HG02970 (cell line): ENCODE measurements around the gene TBX4.

Experiments used
- ATAC-seq: cut with Tn5 transposase; IDR thresholded peaks from one replicate; pipeline ENCODE4 v1.9.1; 2021; ENCODE audit warnings: mild to moderate bottlenecking, moderate library complexity, moderate number of reproducible peaks; ENCODE audit not compliant: unreplicated experiment, low FRiP score

TBX4 gene

GRCh38 chr17:61463316-61464129 is 11.3 kb downstream of the TBX4 start:
- no peak for ATAC-seq

GRCh38 chr17:61464130-61464842 is 12.1 kb downstream of the TBX4 start:
- ATAC-seq, result no peak

- ATAC-seq, result no peak
Measured at GRCh38 chr17:61464843-61465180, 12.6 kb downstream of the TBX4 start.

GRCh38 chr17:61465550-61466237 is 13.5 kb downstream of the TBX4 start:
- ATAC-seq, result no peak

DNA sequence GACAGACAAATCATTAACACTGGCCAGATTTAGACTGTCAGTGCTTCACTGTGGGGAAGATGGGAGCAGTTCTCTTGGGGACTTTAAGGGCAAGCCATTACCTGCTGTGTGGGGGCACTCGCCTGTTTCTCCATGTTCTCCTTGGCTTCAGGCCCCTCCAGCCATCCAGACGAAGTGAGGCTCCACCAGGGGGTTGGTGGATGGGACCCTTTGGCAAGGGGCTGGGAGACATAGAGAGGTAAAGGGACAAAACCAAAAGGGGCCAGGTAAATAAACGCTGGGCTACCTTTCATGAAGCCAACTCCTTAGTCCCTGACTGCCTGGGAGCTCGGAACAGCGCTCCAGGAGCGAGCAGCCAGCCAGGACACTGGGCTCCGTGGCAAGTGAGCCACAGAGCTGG is 14.0 kb downstream of the TBX4 start:
- no peak for ATAC-seq

GRCh38 chr17:61467416-61468262 is 15.4 kb downstream of the TBX4 start:
- ATAC-seq, result no peak

- no peak for ATAC-seq
Measured at GRCh38 chr17:61468263-61468907, 16.2 kb downstream of the TBX4 start.

- no peak for ATAC-seq
Measured at GRCh38 chr17:61469474-61469873, 17.3 kb downstream of the TBX4 start.

GRCh38 chr17:61469949-61470348 is 17.7 kb downstream of the TBX4 start:
- no peak for ATAC-seq

GRCh38 chr17:61470530-61471136 is 18.4 kb downstream of the TBX4 start:
- ATAC-seq, result no peak

DNA sequence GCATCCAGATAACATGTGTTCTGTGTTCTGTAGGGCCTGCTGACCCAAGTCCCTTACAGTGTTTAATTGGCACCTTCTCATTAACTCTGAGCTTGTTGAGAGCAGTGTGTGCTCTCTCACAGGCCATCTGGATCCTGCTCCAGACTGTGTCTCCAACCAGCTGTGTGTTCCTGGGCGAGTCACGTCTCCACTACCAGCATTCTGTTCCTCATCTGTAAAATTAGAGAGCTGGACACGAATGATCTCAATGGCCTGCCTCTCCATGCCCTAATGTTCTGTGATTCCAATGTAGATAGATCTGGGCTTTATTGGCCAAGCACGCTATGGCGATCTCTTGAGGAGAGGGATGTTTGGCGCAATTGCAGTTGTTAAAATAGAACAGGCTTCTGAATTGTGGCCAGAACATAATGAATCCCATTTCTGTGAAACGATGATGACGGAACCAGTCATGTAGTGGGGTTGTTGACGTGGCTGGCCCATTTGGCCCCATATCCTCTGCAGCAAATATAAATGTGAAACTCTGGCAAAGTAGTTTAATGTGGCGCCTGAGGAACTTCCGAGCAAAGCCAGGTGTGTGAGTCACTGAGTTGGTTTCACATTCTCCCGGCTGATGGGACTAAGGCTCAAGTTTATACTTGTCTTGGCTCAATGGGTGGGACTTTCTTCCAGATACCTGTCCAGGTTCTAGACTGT is 22.2 kb downstream of the TBX4 start:
- ATAC-seq, result no peak

- no peak for ATAC-seq
Measured at GRCh38 chr17:61474934-61475333, 22.7 kb downstream of the TBX4 start.

- no peak for ATAC-seq
Measured at GRCh38 chr17:61475726-61476125, 23.5 kb downstream of the TBX4 start.

- ATAC-seq, result no peak
Measured at GRCh38 chr17:61476476-61477203, 24.4 kb downstream of the TBX4 start.

- no peak for ATAC-seq
Measured at GRCh38 chr17:61477204-61477834, 25.1 kb downstream of the TBX4 start.

- ATAC-seq, result no peak
Measured at GRCh38 chr17:61478026-61478789, 26.0 kb downstream of the TBX4 start.

DNA sequence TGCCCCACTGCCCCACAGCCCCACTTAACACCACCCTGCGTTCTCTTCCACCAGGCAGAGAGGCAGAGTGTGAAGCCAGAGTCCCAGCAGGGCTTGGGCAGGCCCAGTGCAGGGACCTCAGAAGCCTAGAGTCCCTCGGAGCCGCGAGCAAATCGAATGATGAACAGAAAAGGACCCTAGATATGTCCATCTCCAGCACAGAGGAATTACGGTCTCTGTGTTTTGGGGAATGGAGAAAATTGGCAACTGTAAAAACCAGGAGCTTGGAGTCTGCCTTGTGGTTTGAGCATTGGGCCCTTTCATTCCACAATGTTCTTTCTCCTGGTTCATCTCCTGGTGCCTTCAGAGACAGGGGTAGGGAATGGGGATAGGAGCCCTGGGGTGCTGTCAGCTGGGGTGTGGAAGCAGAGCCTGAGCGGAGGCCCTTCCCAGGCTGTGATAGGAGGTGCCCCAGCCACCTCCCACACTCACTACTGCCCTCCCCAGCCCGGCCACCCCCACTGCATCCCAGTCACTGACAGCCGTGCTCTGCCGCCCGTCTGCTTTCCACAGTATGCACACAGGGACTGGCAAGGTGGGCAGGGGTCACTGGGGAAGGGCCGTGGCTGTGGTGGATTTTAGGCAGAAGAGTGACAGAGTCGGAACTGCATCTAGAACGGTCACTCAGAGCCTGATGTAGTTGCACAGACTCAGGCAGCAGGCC is 26.7 kb downstream of the TBX4 start:
- ATAC-seq, result no peak
